Upper lobe of left lung (tissue), 4 donors: ENCODE measurements around the gene PAQR5.

Experiments
- EP300 ChIP-seq, 4 donors: sonication (generic); formaldehyde crosslinking; IDR thresholded peaks; one replicate each; pipeline ENCODE4 v1.5.1; 2017; ENCODE audit warnings: antibody characterized with exemption in 4 of 4, control low read depth in 2 of 4
- POLR2AphosphoS5 ChIP-seq, 2 donors: sonication (generic); formaldehyde crosslinking; IDR thresholded peaks; one replicate each; pipeline ENCODE4 v1.5.1; 2017; ENCODE audit warnings: antibody characterized with exemption in 2 of 2
- TF ChIP-seq, protein P1 (sequence below), 6 experiments: fragments of 450-650 bp in 4 of 6; fragments of 200-600 bp in 2 of 6; sonication (generic) in 2 of 6; IDR thresholded peaks; one replicate each; pipeline ENCODE4 v1.5.1; 2016 to 2019; ENCODE audit warnings: antibody characterized with exemption in 6 of 6

DNA sequence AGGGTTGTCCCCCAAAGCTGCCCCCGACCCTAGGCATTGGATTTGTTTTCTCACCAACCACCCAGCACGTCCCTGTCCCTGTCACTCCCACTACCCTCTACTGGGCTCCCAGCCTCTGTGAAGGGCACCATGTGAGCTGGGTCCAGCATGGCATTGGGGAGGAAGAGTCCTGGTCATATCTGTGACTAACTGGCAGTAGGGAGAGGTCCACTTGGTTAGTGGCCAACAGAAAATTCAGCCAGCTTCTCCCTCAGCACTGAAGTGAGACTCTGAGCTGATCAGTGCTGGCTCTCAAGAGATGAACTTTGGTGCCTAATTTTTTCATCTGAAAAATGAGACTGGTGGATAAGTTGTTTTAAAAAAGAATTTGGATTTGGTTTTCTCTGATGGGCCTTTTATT is 104.1 kb downstream of the PAQR5 start:
- TF ChIP-seq, protein P1, sequence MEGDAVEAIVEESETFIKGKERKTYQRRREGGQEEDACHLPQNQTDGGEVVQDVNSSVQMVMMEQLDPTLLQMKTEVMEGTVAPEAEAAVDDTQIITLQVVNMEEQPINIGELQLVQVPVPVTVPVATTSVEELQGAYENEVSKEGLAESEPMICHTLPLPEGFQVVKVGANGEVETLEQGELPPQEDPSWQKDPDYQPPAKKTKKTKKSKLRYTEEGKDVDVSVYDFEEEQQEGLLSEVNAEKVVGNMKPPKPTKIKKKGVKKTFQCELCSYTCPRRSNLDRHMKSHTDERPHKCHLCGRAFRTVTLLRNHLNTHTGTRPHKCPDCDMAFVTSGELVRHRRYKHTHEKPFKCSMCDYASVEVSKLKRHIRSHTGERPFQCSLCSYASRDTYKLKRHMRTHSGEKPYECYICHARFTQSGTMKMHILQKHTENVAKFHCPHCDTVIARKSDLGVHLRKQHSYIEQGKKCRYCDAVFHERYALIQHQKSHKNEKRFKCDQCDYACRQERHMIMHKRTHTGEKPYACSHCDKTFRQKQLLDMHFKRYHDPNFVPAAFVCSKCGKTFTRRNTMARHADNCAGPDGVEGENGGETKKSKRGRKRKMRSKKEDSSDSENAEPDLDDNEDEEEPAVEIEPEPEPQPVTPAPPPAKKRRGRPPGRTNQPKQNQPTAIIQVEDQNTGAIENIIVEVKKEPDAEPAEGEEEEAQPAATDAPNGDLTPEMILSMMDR (IDR thresholded peaks at IDR 0.05), result no peak
- no peak for TF ChIP-seq POLR2AphosphoS5 (IDR thresholded peaks at IDR 0.05)
- TF ChIP-seq EP300 (IDR thresholded peaks at IDR 0.05), result no peak
